C4-2B (cell line): Measurements from ENCODE around the gene RIMBP2.

ENCODE experiments used
- H3K27ac ChIP-seq: fragments of 450-650 bp; 2 replicates; pipeline ENCODE4 v1.5.1; 2017
- ZFX ChIP-seq: fragments of 450-650 bp; IDR thresholded peaks from 2 replicates; pipeline ENCODE4 v1.6.1; 2017
- TF ChIP-seq, protein P1 (sequence below): fragments of 450-650 bp; conservative IDR thresholded peaks from 2 replicates; pipeline ENCODE4 v1.5.1; 2017; ENCODE audit warnings: mild to moderate bottlenecking

RIMBP2 gene

GRCh38 chr12:130661486-130662255 is 54.4 kb downstream of the RIMBP2 start:
- TF ChIP-seq ZFX = no peak
- TF ChIP-seq, protein P1, sequence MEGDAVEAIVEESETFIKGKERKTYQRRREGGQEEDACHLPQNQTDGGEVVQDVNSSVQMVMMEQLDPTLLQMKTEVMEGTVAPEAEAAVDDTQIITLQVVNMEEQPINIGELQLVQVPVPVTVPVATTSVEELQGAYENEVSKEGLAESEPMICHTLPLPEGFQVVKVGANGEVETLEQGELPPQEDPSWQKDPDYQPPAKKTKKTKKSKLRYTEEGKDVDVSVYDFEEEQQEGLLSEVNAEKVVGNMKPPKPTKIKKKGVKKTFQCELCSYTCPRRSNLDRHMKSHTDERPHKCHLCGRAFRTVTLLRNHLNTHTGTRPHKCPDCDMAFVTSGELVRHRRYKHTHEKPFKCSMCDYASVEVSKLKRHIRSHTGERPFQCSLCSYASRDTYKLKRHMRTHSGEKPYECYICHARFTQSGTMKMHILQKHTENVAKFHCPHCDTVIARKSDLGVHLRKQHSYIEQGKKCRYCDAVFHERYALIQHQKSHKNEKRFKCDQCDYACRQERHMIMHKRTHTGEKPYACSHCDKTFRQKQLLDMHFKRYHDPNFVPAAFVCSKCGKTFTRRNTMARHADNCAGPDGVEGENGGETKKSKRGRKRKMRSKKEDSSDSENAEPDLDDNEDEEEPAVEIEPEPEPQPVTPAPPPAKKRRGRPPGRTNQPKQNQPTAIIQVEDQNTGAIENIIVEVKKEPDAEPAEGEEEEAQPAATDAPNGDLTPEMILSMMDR = no peak

GRCh38 chr12:130661059-130661458 is 55.0 kb downstream of the RIMBP2 start:
- H3K27ac ChIP-seq = no peak overlapping the region
- TF ChIP-seq ZFX = no peak
- TF ChIP-seq, protein P1 = no peak

More at GRCh38 chr12:130661486-130662255, 54.4 kb downstream of the RIMBP2 start:
- H3K27ac ChIP-seq = no peak overlapping the region

GRCh38 chr12:130658145-130658911 is 57.8 kb downstream of the RIMBP2 start:
- H3K27ac ChIP-seq = no peak overlapping the region; the same call in 1 of the 2 replicates
- TF ChIP-seq ZFX = no peak
- TF ChIP-seq, protein P1 = no peak

DNA sequence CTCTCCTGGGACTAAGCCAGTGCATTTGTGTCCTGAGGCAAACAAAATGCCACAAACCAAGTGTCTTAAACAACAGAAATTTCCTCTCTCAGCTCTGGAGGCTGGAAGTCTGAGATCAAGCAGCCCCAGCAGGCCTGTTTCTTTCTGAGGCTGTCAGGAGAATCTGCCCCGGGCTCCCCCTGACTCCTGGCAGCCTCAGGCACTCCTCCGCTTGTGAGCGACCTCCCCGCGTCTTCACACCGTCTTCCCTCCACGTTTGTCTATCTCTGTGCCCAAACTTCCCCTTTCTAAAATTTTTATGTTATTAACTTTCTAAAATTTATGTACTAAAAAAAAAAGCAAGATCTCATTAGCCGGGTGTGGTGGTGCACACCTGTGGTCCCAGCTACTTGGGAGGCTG is 59.7 kb downstream of the RIMBP2 start:
- TF ChIP-seq ZFX = no peak
- TF ChIP-seq, protein P1 = no peak
- H3K27ac ChIP-seq = no peak overlapping the region

- TF ChIP-seq ZFX = no peak
- TF ChIP-seq, protein P1 = no peak
- H3K27ac ChIP-seq = no peak overlapping the region
Measured at GRCh38 chr12:130655881-130656280, 60.2 kb downstream of the RIMBP2 start.

DNA sequence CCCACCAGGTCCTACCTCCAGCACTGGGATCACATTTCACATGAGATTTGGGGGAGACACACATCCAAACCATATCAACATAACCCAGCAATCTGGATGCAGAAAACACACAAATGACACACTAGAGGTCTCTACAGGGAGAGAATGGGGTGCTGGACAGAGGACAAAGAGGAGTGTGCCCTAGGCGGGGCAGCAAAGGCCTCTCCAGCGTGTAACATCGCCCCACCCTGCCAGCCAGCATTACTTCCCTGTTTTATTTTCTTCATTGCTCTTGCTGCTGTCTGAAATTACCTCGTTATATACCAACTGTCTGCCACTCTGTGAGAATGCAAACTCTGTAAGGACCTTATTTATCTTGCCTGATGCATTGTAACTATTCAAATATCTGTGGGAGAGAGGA is 61.1 kb downstream of the RIMBP2 start:
- no peak overlapping the region for H3K27ac ChIP-seq
- no peak for TF ChIP-seq ZFX
- TF ChIP-seq, protein P1 = no peak
